GM12875 (cell line): Measurements from ENCODE around the gene PPDPF.

Experiments used
- H3K4me3 ChIP-seq: one replicate; pipeline ENCODE4 v1.5.1; 2011; ENCODE audit warnings: low read depth, low read length, control low read depth
- TF ChIP-seq, protein P1 (sequence below): IDR thresholded peaks from 2 replicates; pipeline ENCODE4 v1.5.1; 2011; ENCODE audit warnings: low read depth, mild to moderate bottlenecking, control low read depth, inconsistent platforms, low read length, moderate library complexity, borderline replicate concordance; ENCODE audit not compliant: insufficient read depth

The PPDPF gene, protein sequence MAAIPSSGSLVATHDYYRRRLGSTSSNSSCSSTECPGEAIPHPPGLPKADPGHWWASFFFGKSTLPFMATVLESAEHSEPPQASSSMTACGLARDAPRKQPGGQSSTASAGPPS

DNA sequence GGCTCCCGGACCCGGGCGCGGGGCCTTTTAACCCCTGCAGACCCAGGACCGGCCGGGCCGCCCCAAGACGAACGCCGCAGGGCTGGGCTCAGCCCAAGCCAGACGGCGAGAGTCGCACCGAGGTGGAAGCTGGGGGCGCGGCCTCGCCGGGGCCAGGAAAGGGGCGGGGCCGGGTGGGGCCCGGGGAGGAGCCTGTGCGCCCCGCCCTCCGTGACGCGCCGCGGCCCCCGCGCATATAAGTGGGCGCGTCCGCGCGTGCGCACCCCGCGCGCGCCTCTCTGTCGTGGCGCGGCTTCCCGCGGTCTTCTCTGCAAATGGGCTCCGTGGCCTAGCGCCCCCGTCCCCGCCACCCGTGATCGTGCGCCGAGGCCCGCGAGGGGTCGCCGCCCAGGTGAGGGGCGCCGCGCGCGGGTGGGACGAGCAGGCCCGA, at the start of gene PPDPF:
PPDPF (plus strand) TSS at position 262 of the 430 bp plus-strand sequence. CDS start 544 bp downstream, outside the sequence.
- TF ChIP-seq, protein P1, sequence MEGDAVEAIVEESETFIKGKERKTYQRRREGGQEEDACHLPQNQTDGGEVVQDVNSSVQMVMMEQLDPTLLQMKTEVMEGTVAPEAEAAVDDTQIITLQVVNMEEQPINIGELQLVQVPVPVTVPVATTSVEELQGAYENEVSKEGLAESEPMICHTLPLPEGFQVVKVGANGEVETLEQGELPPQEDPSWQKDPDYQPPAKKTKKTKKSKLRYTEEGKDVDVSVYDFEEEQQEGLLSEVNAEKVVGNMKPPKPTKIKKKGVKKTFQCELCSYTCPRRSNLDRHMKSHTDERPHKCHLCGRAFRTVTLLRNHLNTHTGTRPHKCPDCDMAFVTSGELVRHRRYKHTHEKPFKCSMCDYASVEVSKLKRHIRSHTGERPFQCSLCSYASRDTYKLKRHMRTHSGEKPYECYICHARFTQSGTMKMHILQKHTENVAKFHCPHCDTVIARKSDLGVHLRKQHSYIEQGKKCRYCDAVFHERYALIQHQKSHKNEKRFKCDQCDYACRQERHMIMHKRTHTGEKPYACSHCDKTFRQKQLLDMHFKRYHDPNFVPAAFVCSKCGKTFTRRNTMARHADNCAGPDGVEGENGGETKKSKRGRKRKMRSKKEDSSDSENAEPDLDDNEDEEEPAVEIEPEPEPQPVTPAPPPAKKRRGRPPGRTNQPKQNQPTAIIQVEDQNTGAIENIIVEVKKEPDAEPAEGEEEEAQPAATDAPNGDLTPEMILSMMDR: no peak
- peak within 1 kb of the TSS; percentile 83 for H3K4me3 ChIP-seq

DNA sequence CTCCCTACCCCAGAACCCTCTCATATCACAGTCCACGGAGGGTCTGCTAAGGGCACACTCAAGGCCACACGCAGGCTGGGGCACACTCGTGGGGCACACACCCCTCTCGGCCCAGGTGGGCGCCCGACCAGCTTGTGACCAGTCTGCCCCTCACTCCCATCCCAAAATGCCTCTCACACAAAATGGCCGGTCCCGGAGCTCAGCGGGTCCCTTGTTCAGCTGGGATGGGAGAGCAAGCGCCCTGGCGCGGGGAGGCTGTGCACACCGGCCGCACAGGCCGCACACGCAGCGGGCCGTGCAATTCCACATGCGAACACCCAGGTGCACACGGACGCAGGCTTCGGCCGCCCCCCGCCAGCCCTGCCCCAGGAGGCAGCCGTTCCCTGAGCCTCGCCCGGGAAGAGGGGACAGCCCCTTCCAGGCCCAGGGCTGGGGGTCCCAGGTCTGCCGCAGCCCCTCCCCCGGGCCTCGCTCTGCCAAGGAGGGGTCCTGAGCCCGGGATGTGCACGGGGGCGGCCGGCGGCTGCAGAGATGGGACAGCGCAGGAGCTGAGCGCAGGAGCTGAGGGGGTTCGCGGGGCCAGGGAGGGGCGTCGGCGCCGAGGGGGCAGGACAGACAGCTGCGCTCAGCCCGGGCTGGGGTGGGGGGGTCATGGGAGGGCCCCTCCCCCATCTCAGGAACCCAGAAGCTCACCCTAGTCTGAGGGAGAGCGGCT, 49.4 kb upstream of the PPDPF start:
- H3K4me3 ChIP-seq: no peak overlapping the region
- TF ChIP-seq, protein P1: no peak

DNA sequence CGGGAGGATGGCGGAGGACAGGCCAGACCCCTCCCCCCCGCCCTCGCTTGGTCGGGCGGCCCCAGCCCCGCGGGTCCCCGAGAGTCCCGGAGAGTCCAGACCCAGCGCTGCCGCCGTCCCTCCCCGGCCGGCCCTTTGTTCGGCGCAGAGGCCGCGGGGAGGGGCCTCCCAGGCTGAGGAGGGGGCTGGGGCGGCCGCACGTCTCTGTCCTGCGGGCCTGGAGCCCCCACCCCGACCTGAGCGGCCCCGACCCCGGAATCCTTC, 48.9 kb upstream of the PPDPF start:
- TF ChIP-seq, protein P1: no peak
- H3K4me3 ChIP-seq: no peak overlapping the region

DNA sequence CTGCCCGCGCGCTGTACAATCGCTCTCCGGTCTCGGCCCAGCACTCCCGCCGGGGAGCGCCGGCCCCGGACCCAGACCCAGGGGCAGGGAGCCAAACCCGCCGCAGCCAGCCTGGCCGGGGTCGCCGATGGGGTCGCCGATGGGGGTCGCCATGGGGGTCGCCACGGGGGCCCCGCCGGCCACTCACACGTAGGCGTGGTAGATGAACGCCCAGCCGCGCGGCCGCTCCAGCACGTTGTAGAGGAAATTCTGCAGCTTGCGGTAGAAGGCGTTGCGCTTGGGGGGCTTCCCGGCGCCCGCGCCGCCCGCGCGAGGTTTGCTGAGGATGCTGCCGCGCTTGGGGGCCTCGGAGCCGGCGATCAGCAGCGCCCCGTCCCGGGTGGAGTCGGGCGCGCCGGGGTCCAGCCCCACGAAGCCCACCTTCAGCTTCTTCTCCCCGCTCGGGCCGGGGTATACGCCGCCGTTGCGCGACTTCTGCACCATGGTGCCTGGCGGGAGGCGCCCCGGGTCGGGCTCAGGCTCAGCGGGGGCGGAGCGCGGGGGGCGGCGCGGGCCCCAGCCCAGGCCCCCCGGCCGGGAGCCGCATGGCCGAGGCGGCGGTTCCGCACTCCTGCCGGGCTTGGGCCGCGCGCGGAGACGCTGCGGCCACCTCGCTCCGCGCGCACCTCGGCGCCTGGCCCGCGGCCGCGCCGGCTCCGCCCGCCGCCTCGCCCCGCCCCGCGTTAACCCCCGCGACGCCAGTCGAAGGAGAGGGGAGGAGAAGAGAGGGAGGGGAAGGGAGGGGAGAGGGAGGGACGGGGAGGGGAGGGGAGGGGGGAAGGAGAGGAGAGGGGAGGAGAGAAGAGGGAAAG, 48.4 kb upstream of the PPDPF start, which contains the start of gene KCNQ2:
KCNQ2 (minus strand) TSS at position 675 of the 851 bp plus-strand sequence; CDS start at position 483, 192 bp downstream.
- TF ChIP-seq, protein P1: no peak
- no peak within 1 kb of the TSS for H3K4me3 ChIP-seq

DNA sequence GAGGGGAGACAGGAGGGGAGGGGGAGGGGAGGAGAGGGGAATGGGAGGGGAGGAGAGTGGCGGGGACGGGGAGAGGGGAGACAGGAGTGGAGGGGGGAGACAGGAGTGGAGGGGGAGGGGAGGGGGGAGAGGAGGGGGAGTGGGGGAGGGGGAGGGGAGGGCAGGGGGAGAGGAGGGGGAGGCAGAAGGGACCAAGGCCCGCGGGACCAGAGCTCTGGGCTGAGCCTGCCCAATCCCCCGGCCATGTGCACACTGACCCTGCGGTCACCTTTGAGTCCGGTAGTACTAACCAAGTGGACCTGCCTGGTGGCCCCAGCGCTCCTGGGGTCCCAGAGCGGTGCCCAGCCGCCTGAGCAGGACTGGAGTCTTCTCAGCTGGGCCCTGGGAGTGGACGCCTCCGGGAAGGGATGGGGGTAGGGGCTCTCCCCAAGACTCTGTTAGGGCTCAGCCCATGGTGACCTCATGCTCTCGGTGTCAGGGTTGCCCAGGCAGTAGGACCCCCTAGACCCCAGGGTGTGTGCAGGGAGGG, 47.6 kb upstream of the PPDPF start:
- TF ChIP-seq, protein P1: no peak
- H3K4me3 ChIP-seq: no peak overlapping the region

DNA sequence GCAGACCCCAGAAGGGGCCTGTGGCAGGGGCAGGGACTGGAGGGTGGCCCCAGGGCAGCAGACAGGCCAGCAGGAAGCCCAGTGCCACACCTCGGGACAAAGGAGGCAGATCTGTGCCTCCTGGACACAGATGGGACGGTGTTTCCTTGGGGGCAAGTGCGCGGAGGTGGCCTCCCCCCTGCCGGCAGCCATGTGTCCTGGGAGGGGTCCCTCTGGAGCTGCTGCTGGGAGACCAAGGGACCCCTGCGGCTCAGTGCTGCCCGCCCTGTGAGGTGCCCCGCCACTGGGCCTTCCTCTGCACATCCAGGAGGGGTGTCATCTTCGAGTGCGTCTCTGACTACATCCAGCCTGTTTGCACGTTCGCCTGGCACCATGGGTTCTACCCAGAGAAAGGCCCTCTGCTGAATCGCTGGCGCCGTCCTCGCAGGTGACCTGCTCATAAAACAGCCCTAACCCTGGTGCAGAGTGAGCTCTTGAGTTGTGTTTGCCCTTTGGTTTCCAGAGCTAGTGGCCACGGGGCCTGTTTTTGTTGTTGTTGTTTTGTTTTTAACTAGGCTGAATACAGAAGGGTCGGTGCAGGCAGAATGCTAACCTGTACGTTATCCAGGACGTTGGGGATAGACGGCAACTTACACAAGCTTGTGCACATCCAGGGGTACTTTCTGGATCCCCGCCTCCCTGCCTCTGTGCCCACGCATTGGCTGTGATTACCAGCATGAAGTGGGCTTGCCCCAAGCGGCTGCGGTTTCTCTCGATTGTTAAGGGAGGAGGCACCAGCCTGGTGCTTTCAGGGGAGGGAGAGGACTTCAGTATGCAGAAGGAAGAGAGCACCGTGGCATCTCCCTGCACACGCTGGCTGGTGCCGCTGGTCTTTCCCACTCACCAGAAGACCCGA, 46.8 kb upstream of the PPDPF start:
- TF ChIP-seq, protein P1: no peak
- no peak overlapping the region for H3K4me3 ChIP-seq
